Rectal smooth muscle tissue (tissue), 1 donor: ENCODE measurements around the gene PRAMEF8.
"Not testable (repeated sequence)": the region's sequence is repeated elsewhere in the genome, so short reads cannot be mapped to it uniquely, and the experiment has no call there.

Experiments
- H3K27ac ChIP-seq: one replicate; pipeline ENCODE4 v1.7.0; 2013; ENCODE audit warnings: low read depth, low read length, inconsistent platforms
- H3K27me3 ChIP-seq: one replicate; pipeline ENCODE4 v1.7.0; 2013; ENCODE audit warnings: low read length; ENCODE audit not compliant: control insufficient read depth, insufficient read depth
- H3K36me3 ChIP-seq: one replicate; pipeline ENCODE4 v1.7.0; 2013; ENCODE audit warnings: low read length; ENCODE audit not compliant: control insufficient read depth, insufficient read depth
- H3K4me1 ChIP-seq: one replicate; pipeline ENCODE4 v1.7.0; 2013; ENCODE audit warnings: low read length; ENCODE audit not compliant: control insufficient read depth, insufficient read depth
- H3K4me3 ChIP-seq: one replicate; pipeline ENCODE4 v1.7.0; 2013; ENCODE audit warnings: low read length
- H3K9ac ChIP-seq: one replicate; pipeline ENCODE4 v1.7.0; 2013; ENCODE audit warnings: low read length

Gene PRAMEF8

GRCh38 chr1:13285037-13285436 is at the start of gene PRAMEF8:
Gene PRAMEF8 (minus strand): TSS chr1:13285137. CDS start chr1:13284091, 1,046 bp downstream.
- H3K4me3 ChIP-seq, H3K9ac ChIP-seq, H3K27me3 ChIP-seq, H3K36me3 ChIP-seq, H3K4me1 ChIP-seq, H3K27ac ChIP-seq: not testable (repeated sequence)

GRCh38 chr1:13315281-13315680 is 30.3 kb upstream of the PRAMEF8 start, which contains the start of gene PRAMEF15:
Gene PRAMEF15 (plus strand): TSS chr1:13315581. CDS start chr1:13318408, 2,827 bp downstream.
- not testable (repeated sequence) for H3K4me1 ChIP-seq, H3K27ac ChIP-seq, H3K9ac ChIP-seq, H3K4me3 ChIP-seq, H3K27me3 ChIP-seq, H3K36me3 ChIP-seq

GRCh38 chr1:13303239-13303638 is 18.3 kb upstream of the PRAMEF8 start, which contains the start of gene PRAMEF33:
Gene PRAMEF33 (plus strand): TSS chr1:13303539. CDS start chr1:13305955, 2,416 bp downstream.
- H3K4me1 ChIP-seq, H3K4me3 ChIP-seq, H3K27ac ChIP-seq, H3K9ac ChIP-seq, H3K27me3 ChIP-seq, H3K36me3 ChIP-seq: not testable (repeated sequence)

- not testable (repeated sequence) for H3K27me3 ChIP-seq, H3K27ac ChIP-seq, H3K4me3 ChIP-seq, H3K9ac ChIP-seq, H3K4me1 ChIP-seq, H3K36me3 ChIP-seq
Observed at GRCh38 chr1:13302197-13302596, 17.3 kb upstream of the PRAMEF8 start.

GRCh38 chr1:13298699-13299098 is 13.8 kb upstream of the PRAMEF8 start:
- not testable (repeated sequence) for H3K27me3 ChIP-seq, H3K4me3 ChIP-seq, H3K9ac ChIP-seq

GRCh38 chr1:13297216-13297931 is 12.4 kb upstream of the PRAMEF8 start:
- H3K27me3 ChIP-seq, H3K27ac ChIP-seq, H3K4me1 ChIP-seq, H3K36me3 ChIP-seq, H3K9ac ChIP-seq, H3K4me3 ChIP-seq: not testable (repeated sequence)

More at GRCh38 chr1:13298699-13299098, 13.8 kb upstream of the PRAMEF8 start:
- H3K36me3 ChIP-seq, H3K4me1 ChIP-seq, H3K27ac ChIP-seq: not testable (repeated sequence)

- not testable (repeated sequence) for H3K27ac ChIP-seq, H3K9ac ChIP-seq, H3K4me3 ChIP-seq, H3K36me3 ChIP-seq, H3K27me3 ChIP-seq, H3K4me1 ChIP-seq
Observed at GRCh38 chr1:13289030-13289429, 4.1 kb upstream of the PRAMEF8 start.

GRCh38 chr1:13279617-13280016 is 5.3 kb downstream of the PRAMEF8 start:
- not testable (repeated sequence) for H3K27me3 ChIP-seq, H3K36me3 ChIP-seq, H3K27ac ChIP-seq, H3K9ac ChIP-seq, H3K4me1 ChIP-seq, H3K4me3 ChIP-seq

- not testable (repeated sequence) for H3K36me3 ChIP-seq, H3K9ac ChIP-seq, H3K27ac ChIP-seq, H3K27me3 ChIP-seq, H3K4me1 ChIP-seq, H3K4me3 ChIP-seq
Observed at GRCh38 chr1:13277016-13277415, 7.9 kb downstream of the PRAMEF8 start.

GRCh38 chr1:13265124-13265523 is 19.8 kb downstream of the PRAMEF8 start:
- not testable (repeated sequence) for H3K9ac ChIP-seq, H3K27ac ChIP-seq, H3K4me3 ChIP-seq, H3K36me3 ChIP-seq, H3K27me3 ChIP-seq, H3K4me1 ChIP-seq

- H3K4me3 ChIP-seq, H3K4me1 ChIP-seq, H3K27me3 ChIP-seq, H3K36me3 ChIP-seq, H3K27ac ChIP-seq, H3K9ac ChIP-seq: not testable (repeated sequence)
Observed at GRCh38 chr1:13253898-13254297, 31.0 kb downstream of the PRAMEF8 start, which contains the start of gene PRAMEF5. Gene PRAMEF5 (plus strand): TSS chr1:13254198. CDS start chr1:13259269, 5,071 bp downstream.

GRCh38 chr1:13247122-13247521 is 37.8 kb downstream of the PRAMEF8 start:
- not testable (repeated sequence) for H3K27ac ChIP-seq, H3K9ac ChIP-seq, H3K27me3 ChIP-seq, H3K4me1 ChIP-seq, H3K4me3 ChIP-seq, H3K36me3 ChIP-seq

- H3K27ac ChIP-seq, H3K9ac ChIP-seq, H3K36me3 ChIP-seq, H3K27me3 ChIP-seq, H3K4me3 ChIP-seq, H3K4me1 ChIP-seq: not testable (repeated sequence)
Observed at GRCh38 chr1:13246554-13246871, 38.4 kb downstream of the PRAMEF8 start.
